ENCODE results near the gene CYTH1.
"Not testable (repeated sequence)": the region's sequence is repeated elsewhere in the genome, so short reads cannot be mapped to it uniquely, and the experiment has no call there.

The CYTH1 gene

DNA sequence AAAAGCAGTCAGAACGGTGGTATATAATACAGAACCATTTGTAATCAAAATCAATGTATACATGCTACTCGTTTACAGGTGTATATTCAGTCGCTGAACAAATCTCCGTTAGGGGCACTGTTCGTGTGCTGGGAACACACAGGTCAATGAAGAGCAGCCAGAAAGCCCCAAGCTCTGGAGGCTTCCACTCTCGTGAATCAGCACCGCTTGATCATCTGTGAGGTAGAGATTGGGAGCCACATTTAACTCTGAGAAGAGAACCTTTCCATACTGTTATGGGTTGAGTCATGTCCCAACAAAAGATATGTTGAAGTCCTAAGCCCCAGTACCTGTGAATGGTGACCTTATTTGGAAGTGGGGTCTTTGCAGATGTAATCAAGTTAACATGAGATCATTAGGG, 5.4 kb upstream of the CYTH1 start:
- no peak for DNase-seq (ENCODE audit: low spot score)

DNA sequence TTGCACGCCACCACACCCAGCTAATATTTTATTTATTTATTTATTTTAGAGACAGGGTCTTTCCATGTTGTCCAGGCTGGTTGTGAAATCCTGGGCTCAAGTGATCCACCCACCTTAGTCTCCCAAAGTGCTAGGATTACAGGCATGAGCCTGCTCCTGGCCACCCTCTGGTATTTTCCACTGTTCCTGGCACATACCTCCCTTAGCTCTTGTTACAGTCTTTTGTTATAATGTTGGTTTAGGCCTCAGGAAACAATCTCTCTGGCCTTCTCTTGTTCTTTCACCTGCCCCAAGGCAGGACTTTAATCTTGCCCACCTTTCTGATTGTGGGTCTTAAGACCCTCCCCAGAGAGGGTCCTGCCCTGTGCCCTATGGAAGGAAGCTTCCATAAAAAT, 3.6 kb upstream of the CYTH1 start:
- no peak for DNase-seq (ENCODE audit: low spot score)

DNA sequence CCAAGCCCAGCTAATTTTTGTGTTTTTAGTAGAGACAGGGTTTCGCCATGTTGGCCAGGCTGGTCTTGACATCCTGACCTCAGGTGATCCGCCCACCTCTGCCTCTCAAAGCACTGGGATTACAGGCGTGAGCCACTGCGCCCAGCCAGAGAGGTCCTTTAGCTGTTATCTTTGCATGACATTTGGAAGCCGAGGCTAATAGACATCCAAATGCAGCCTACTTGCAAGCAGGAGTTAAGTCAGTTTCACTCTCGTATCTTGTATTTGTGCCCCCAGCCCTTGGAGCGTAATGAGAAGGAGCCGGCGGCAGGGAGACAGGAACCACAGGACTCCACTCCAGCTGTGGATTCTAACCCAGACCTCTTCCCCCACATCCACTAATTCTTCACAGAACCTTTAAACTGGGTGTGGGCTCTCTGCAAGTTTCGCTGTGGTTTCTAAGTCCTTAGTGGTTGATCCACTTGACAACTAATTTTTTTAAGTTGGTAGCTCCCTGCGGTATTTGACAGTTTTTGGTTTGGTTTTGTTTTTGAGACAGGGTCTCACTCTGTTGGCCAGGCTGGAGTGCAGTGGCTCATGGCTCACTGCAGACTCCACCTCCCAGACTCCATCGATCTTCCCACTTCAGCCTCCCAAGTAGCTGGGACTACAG, 3.1 kb upstream of the CYTH1 start:
- DNase-seq (ENCODE audit: low spot score), result no peak

GRCh38 chr17:78784352-78784751, 2.3 kb upstream of the CYTH1 start:
- no peak for DNase-seq (ENCODE audit: low spot score)

GRCh38 chr17:78783711-78784324, 1.7 kb upstream of the CYTH1 start:
- DNase-seq (ENCODE audit: low spot score), result no peak

GRCh38 chr17:78781104-78781892, 775 bp downstream of the CYTH1 start:
- DNase-seq (ENCODE audit: low spot score), result peak; percentile 78

DNA sequence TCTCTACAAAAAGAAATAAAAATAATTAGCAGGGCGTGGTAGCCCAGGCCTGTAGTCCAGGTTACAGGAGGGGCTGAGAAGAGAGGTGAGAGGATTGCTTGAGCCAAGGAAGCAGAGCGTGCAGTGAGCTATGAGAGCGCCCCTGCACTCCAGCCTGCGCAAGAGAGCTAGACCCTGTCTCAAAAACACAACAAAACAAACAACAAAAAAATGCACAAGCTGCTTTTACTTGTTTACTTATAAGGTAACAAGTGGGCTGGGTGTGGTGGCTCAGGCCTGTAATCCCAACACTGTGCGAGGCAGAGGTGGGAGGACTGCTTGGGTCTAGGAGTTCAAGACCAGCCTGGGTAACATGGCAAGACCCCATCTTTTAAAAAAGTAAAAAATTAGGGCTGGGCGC, 1.7 kb downstream of the CYTH1 start:
- DNase-seq (ENCODE audit: low spot score), result peak; percentile 55

GRCh38 chr17:78779850-78780249, 2.2 kb downstream of the CYTH1 start:
- peak; percentile 75 for DNase-seq (ENCODE audit: low spot score)

- not testable (repeated sequence) for DNase-seq (ENCODE audit: low spot score)
Measured at GRCh38 chr17:78779286-78779651, 2.8 kb downstream of the CYTH1 start.

DNA sequence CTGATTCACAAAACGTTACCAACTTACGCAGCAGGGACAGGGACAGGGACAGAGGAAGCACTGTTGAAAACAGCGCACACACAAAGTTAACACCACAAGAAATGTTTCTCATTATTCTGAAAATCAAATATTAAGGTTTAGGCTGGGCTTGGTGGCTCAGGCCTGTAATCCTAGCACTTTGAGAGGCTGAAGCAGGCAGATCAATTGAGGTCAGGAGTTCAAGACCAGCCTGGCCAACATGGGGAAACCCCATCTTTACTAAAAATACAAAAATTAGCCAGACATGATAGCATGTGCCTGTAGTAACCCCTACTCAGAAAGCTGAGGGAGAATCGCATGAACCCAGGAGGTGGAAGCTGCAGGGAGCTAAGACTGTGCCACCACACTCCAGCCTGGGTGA, 4.2 kb downstream of the CYTH1 start:
- DNase-seq (ENCODE audit: low spot score), result no peak

- DNase-seq (ENCODE audit: low spot score), result peak; percentile 70
Measured at GRCh38 chr17:78774956-78775571, 7.0 kb downstream of the CYTH1 start.

DNA sequence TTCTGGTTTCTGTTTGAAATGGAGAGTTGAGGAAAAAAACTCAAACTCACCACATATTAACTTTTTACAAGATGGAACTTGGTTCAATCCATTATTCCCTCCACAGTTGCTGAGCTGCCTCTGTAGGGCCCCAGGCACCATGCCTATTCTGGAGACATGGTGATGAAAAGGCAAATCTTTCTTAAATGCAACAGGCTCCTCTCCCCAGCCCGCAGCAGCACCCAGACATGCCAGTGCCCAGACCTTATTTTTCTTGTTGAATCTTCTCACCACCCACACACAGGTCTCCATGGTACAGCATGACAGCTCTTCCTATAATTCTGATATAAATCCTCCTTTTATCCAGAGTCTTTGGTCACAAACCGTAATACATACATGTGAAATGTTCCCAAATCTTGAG, 7.6 kb downstream of the CYTH1 start:
- DNase-seq (ENCODE audit: low spot score), result no peak

GRCh38 chr17:78771758-78772382, 10.2 kb downstream of the CYTH1 start:
- DNase-seq (ENCODE audit: low spot score), result peak; percentile 40

GRCh38 chr17:78769196-78769773, 12.8 kb downstream of the CYTH1 start:
- DNase-seq (ENCODE audit: low spot score), result peak; percentile 55

DNA sequence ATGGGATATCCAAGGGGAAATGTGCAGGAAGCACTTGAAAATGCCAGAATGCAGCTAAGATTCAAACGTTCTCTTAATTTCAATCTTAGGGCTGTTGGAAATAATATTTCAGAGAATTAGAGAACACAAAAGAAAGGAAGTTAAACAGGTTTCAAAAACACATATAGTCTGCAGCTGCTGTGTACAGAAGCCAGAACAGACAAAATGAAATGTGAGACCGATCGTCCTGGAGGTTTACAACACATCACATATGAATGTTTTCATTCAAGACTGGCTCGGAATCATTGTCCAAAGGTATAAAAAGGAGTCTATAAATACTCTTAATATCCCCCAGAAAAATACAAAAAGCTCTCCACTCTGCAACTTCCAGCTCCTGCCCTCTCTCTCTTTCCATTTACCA, 14.3 kb downstream of the CYTH1 start:
- DNase-seq (ENCODE audit: low spot score), result no peak

- no peak for DNase-seq (ENCODE audit: low spot score)
Measured at GRCh38 chr17:78766743-78767294, 15.3 kb downstream of the CYTH1 start.

- no peak for DNase-seq (ENCODE audit: low spot score)
Measured at GRCh38 chr17:78766225-78766624, 15.8 kb downstream of the CYTH1 start.

- no peak for DNase-seq (ENCODE audit: low spot score)
Measured at GRCh38 chr17:78765821-78766220, 16.3 kb downstream of the CYTH1 start.

- no peak for DNase-seq (ENCODE audit: low spot score)
Measured at GRCh38 chr17:78764871-78765270, 17.2 kb downstream of the CYTH1 start.

DNA sequence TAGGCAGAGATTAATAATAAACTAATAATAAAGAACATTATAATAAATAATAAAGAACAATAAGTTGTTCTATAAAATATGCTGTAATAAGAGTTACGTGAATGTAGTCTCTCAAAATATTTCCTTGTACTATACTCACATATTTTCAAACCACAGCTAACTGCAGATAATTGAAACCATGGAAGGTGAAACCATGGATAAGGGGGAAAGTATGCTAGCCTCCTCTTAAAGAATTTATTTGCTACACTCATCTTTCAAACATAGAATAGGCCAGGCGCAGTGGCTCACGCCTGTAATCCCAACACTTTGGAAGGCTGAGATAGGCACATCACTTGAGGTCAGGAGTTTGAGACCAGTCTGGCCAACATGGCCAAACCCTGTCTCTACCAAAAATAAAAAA, 18.5 kb downstream of the CYTH1 start:
- DNase-seq (ENCODE audit: low spot score), result no peak

DNA sequence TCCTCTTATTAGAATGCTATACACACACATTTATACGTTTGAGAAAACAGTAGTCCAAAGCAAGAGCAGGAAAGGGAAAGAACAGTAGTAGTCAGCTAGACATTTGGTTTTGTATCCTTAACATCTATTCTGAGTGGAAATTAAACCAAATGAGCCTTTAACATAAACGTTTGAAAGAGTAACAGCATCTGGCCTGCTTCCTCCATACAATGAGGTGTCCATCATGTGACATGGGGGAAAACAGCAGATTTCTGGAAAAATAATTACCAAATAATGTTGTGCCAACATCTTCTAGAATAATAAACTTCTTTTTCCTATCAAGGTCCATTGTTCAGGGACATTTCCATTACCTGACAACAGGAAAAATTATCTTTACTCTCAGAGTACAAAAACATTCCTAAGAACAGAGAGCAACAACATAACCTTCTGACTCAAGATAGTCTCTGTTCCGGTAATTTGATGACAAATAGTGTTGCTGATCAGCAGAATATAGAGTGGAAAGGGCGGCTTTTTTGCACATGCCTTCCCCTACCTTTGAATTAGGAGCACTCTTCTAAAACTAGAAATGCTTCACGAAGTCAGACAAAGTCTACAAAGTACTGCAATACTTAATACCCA, 20.2 kb downstream of the CYTH1 start:
- no peak for DNase-seq (ENCODE audit: low spot score)
